ENCODE measurements around the gene METTL26.

GRCh38 chr16:672851-673250 lies 36.7 kb upstream of the METTL26 start:
- no peak for TF ChIP-seq CTCF (conservative IDR thresholded peaks at IDR 0.05; ENCODE audit: low read length)
- TF ChIP-seq EZH2phosphoT487 (IDR thresholded peaks at IDR 0.05; ENCODE audit: borderline replicate concordance), result no peak

All from Loucy (cell line).